ENCODE measurements around the gene NPY4R. TPM values are rescaled to one million over a fixed set of nuclear protein-coding genes. Genes with fewer than 3 reads are reported as not detected.
"Not testable (repeated sequence)": the region's sequence is repeated elsewhere in the genome, so short reads cannot be mapped to it uniquely, and the experiment has no call there.

The NPY4R gene
- total and polyA plus RNA-seq, 2 experiments from 2014 or later: not detected

- H3K4me3 ChIP-seq; H3F3A ChIP-seq (ENCODE audit: insufficient read depth); H2AFZ ChIP-seq; H3K79me2 ChIP-seq (ENCODE audit: insufficient read depth); in situ Hi-C loops (cut with MboI); H3K27ac ChIP-seq; H3K36me3 ChIP-seq (ENCODE audit: low read depth); H3K9me2 ChIP-seq (ENCODE audit: insufficient read depth); H3K9ac ChIP-seq; H3K4me1 ChIP-seq (ENCODE audit: insufficient read depth); H3K9me3 ChIP-seq (ENCODE audit: low read depth); H3K27me3 ChIP-seq (replicated peaks; ENCODE audit: insufficient read depth); H4K20me1 ChIP-seq (ENCODE audit: insufficient read depth); DNase-seq; H3K4me2 ChIP-seq (ENCODE audit: unreplicated experiment): not testable (repeated sequence)
- WGBS, 2 experiments (ENCODE audit: low coverage in 1 of 2, low lambda C conversion rate in 2 of 2, missing lambda C conversion rate in 2 of 2): no CpG with 5 or more reads among the region's 3 CpGs
These were observed 34.2 kb upstream of the NPY4R start for GRCh38 chr10:46499990-46500389.

- 8 to 27% methylated on average over 2 of the region's 5 CpGs for WGBS, 2 experiments (ENCODE audit: low coverage in 1 of 2, low lambda C conversion rate in 2 of 2, missing lambda C conversion rate in 2 of 2)
- in situ Hi-C loops (cut with MboI): not testable (repeated sequence)
These were observed 33.4 kb upstream of the NPY4R start for GRCh38 chr10:46498985-46499703.

GRCh38 chr10:46497878-46498277 is 32.1 kb upstream of the NPY4R start:
- H3K27ac ChIP-seq; H2AFZ ChIP-seq; H3K36me3 ChIP-seq (ENCODE audit: low read depth); H3K9me3 ChIP-seq (ENCODE audit: low read depth); H4K20me1 ChIP-seq (ENCODE audit: insufficient read depth); H3K4me3 ChIP-seq; H3K9ac ChIP-seq; H3F3A ChIP-seq (ENCODE audit: insufficient read depth); in situ Hi-C loops (cut with MboI); H3K27me3 ChIP-seq (replicated peaks; ENCODE audit: insufficient read depth); H3K9me2 ChIP-seq (ENCODE audit: insufficient read depth); H3K79me2 ChIP-seq (ENCODE audit: insufficient read depth); DNase-seq; H3K4me2 ChIP-seq (ENCODE audit: unreplicated experiment); H3K4me1 ChIP-seq (ENCODE audit: insufficient read depth): not testable (repeated sequence)
- WGBS, 2 experiments (ENCODE audit: low coverage in 1 of 2, low lambda C conversion rate in 2 of 2, missing lambda C conversion rate in 2 of 2): no CpG with 5 or more reads among the region's 2 CpGs

More at GRCh38 chr10:46498985-46499703, 33.4 kb upstream of the NPY4R start:
- not testable (repeated sequence) for H3K36me3 ChIP-seq (ENCODE audit: low read depth); DNase-seq; H3K9me2 ChIP-seq (ENCODE audit: insufficient read depth); H3K27me3 ChIP-seq (replicated peaks; ENCODE audit: insufficient read depth); H3K4me3 ChIP-seq; H4K20me1 ChIP-seq (ENCODE audit: insufficient read depth); H3K9ac ChIP-seq; H3K27ac ChIP-seq; H3K4me2 ChIP-seq (ENCODE audit: unreplicated experiment); H3K4me1 ChIP-seq (ENCODE audit: insufficient read depth); H2AFZ ChIP-seq; H3F3A ChIP-seq (ENCODE audit: insufficient read depth); H3K79me2 ChIP-seq (ENCODE audit: insufficient read depth); H3K9me3 ChIP-seq (ENCODE audit: low read depth)

- H3F3A ChIP-seq (ENCODE audit: insufficient read depth); DNase-seq; H3K9me3 ChIP-seq (ENCODE audit: low read depth); H3K4me2 ChIP-seq (ENCODE audit: unreplicated experiment); H3K79me2 ChIP-seq (ENCODE audit: insufficient read depth); H3K4me3 ChIP-seq; H4K20me1 ChIP-seq (ENCODE audit: insufficient read depth); in situ Hi-C loops (cut with MboI); H3K4me1 ChIP-seq (ENCODE audit: insufficient read depth); H3K36me3 ChIP-seq (ENCODE audit: low read depth); H3K27ac ChIP-seq; H3K9ac ChIP-seq; H2AFZ ChIP-seq; H3K27me3 ChIP-seq (replicated peaks; ENCODE audit: insufficient read depth); H3K9me2 ChIP-seq (ENCODE audit: insufficient read depth): not testable (repeated sequence)
- no CpG with 5 or more reads among the region's 4 CpGs for WGBS, 2 experiments (ENCODE audit: low coverage in 1 of 2, low lambda C conversion rate in 2 of 2, missing lambda C conversion rate in 2 of 2)
These were observed 31.6 kb upstream of the NPY4R start for GRCh38 chr10:46497401-46497800.

GRCh38 chr10:46491364-46492114 is 25.8 kb upstream of the NPY4R start:
- H3K4me3 ChIP-seq; H3F3A ChIP-seq (ENCODE audit: insufficient read depth); H3K36me3 ChIP-seq (ENCODE audit: low read depth); H3K9ac ChIP-seq; H3K4me2 ChIP-seq (ENCODE audit: unreplicated experiment); H4K20me1 ChIP-seq (ENCODE audit: insufficient read depth); H3K27me3 ChIP-seq (replicated peaks; ENCODE audit: insufficient read depth); H3K9me3 ChIP-seq (ENCODE audit: low read depth); in situ Hi-C loops (cut with MboI); H3K27ac ChIP-seq; H2AFZ ChIP-seq; H3K4me1 ChIP-seq (ENCODE audit: insufficient read depth); H3K79me2 ChIP-seq (ENCODE audit: insufficient read depth); H3K9me2 ChIP-seq (ENCODE audit: insufficient read depth); DNase-seq: not testable (repeated sequence)
- WGBS, 2 experiments (ENCODE audit: low coverage in 1 of 2, low lambda C conversion rate in 2 of 2, missing lambda C conversion rate in 2 of 2): 80% methylated on average over 1 of the region's 1 CpG; no CpG with 5 or more reads in 1 of the 2 experiments

- H3K79me2 ChIP-seq (ENCODE audit: insufficient read depth); in situ Hi-C loops (cut with MboI); H3K36me3 ChIP-seq (ENCODE audit: low read depth); H3K27ac ChIP-seq; H3F3A ChIP-seq (ENCODE audit: insufficient read depth); DNase-seq; H3K4me1 ChIP-seq (ENCODE audit: insufficient read depth); H3K9ac ChIP-seq; H3K4me2 ChIP-seq (ENCODE audit: unreplicated experiment); H3K9me3 ChIP-seq (ENCODE audit: low read depth); H3K9me2 ChIP-seq (ENCODE audit: insufficient read depth); H2AFZ ChIP-seq; H4K20me1 ChIP-seq (ENCODE audit: insufficient read depth); H3K27me3 ChIP-seq (replicated peaks; ENCODE audit: insufficient read depth); H3K4me3 ChIP-seq: not testable (repeated sequence)
- 75 to 77% methylated on average over 9 of the region's 11 CpGs for WGBS, 2 experiments (ENCODE audit: low coverage in 1 of 2, low lambda C conversion rate in 2 of 2, missing lambda C conversion rate in 2 of 2)
These were observed 24.5 kb upstream of the NPY4R start for GRCh38 chr10:46490285-46490684.

GRCh38 chr10:46486459-46486858 is 20.7 kb upstream of the NPY4R start:
- in situ Hi-C loops (cut with MboI); H3K9me3 ChIP-seq (ENCODE audit: low read depth); H3K36me3 ChIP-seq (ENCODE audit: low read depth); H3K4me1 ChIP-seq (ENCODE audit: insufficient read depth); DNase-seq; H3K9ac ChIP-seq; H3K4me3 ChIP-seq; H3K79me2 ChIP-seq (ENCODE audit: insufficient read depth); H4K20me1 ChIP-seq (ENCODE audit: insufficient read depth); H2AFZ ChIP-seq; H3K9me2 ChIP-seq (ENCODE audit: insufficient read depth); H3K27ac ChIP-seq; H3F3A ChIP-seq (ENCODE audit: insufficient read depth); H3K27me3 ChIP-seq (replicated peaks; ENCODE audit: insufficient read depth); H3K4me2 ChIP-seq (ENCODE audit: unreplicated experiment): not testable (repeated sequence)
- no CpG with 5 or more reads among the region's 2 CpGs for WGBS, 2 experiments (ENCODE audit: low coverage in 1 of 2, low lambda C conversion rate in 2 of 2, missing lambda C conversion rate in 2 of 2)

All from GM23248 (cell line).